Prostate gland (tissue), 2 donors: ENCODE results near the gene MMP23B. TPM values are rescaled to one million over a fixed set of nuclear protein-coding genes. Genes with fewer than 3 reads are reported as not detected.
A peak's percentile ranks its signal among the peaks of the same experiment; 100 is the strongest.
"Not testable (repeated sequence)": the region's sequence is repeated elsewhere in the genome, so short reads cannot be mapped to it uniquely, and the experiment has no call there.

Source experiments
- DNase-seq: peaks from one replicate; pipeline ENCODE4 v3.0.0-alpha.2; 2019; ENCODE audit warnings: low spot score
- H3K27ac ChIP-seq, 2 donors: fragments of 200-600 bp; sonication (generic); 2 replicates each; pipeline ENCODE4 v1.5.1; 2017 to 2019
- H3K27me3 ChIP-seq: fragments of 200-600 bp; sonication (generic); replicated peaks from 2 replicates; pipeline ENCODE4 v1.5.1; 2019; ENCODE audit not compliant: insufficient read depth
- H3K36me3 ChIP-seq, 2 donors: fragments of 200-600 bp; sonication (generic); 1 replicate in 1 of 2; 2 replicates in 1 of 2; pipeline versions ENCODE4 v1.5.1 to v1.8.1; 2017 to 2019
- H3K4me1 ChIP-seq: fragments of 200-600 bp; sonication (generic); replicated peaks from 2 replicates; pipeline ENCODE4 v1.5.1; 2019
- H3K4me3 ChIP-seq, 2 donors: fragments of 200-600 bp; sonication (generic); 2 replicates each; pipeline ENCODE4 v1.5.1; 2017 to 2019
- H3K9me3 ChIP-seq: fragments of 200-600 bp; sonication (generic); 2 replicates; pipeline ENCODE4 v1.5.1; 2017
- CTCF ChIP-seq, 4 experiments: fragments of 200-600 bp in 2 of 4; fragments of 450-650 bp in 2 of 4; sonication (generic) in 2 of 4; IDR thresholded peaks; 1 replicate in 3 of 4; 2 replicates in 1 of 4; pipeline ENCODE4 v1.5.1; 2016 to 2019; ENCODE audit warnings: antibody characterized with exemption in 4 of 4, mild to moderate bottlenecking in 2 of 4, moderate library complexity in 2 of 4
- POLR2A ChIP-seq: fragments of 450-650 bp; IDR thresholded peaks from one replicate; pipeline ENCODE4 v1.6.1; 2016; ENCODE audit warnings: antibody characterized with exemption, mild to moderate bottlenecking
- POLR2AphosphoS5 ChIP-seq: sonication (generic); formaldehyde crosslinking; IDR thresholded peaks from one replicate; pipeline ENCODE4 v1.6.1; 2017; ENCODE audit warnings: antibody characterized with exemption
- WGBS: methylation state at CpG from one replicate; pipeline ENCODE4 v1.1.5; 2018; 5-methylcytosine and 5-hydroxymethylcytosine counted together
- intact Hi-C: fragments of 100-400 bp; cut with DNase I; formaldehyde crosslinking; loops from one replicate; pipeline ENCODE4 v1.14.2; 2022
- total RNA-seq, 2 donors: library from RNA; depleted of rRNA; stranded (reverse); fragments of >200 nt; gene quantifications; one replicate each; pipeline ENCODE4 v1.1.0, GENCODE V29; 2016

Gene MMP23B
- total RNA-seq, 2 donors from 2014 or later, result 4.4 to 55.4 TPM

GRCh38 chr1:1593834-1594601 lies 38.0 kb upstream of the MMP23B start:
- DNase-seq, result no peak
- intact Hi-C loops, result no loop called here
- Histone ChIP-seq H3K9me3 (no peaks in the 10 kb centered on the region), H3K27me3 (peaks cover 1% of the 10 kb centered on the region), H3K36me3 (no peaks in the 10 kb centered on the region), H3K4me3 (no peak overlapping the region), H3K4me1 (no peaks in the 10 kb centered on the region), H3K27ac (no peak overlapping the region)
- no peak for TF ChIP-seq CTCF (IDR thresholded peaks at IDR 0.05)
- no peak for TF ChIP-seq POLR2AphosphoS5
- TF ChIP-seq POLR2A, result no peak
- 77% methylated on average over 24 of the region's 24 CpGs for WGBS

- intact Hi-C loops, result no loop called here
- WGBS, result 48% methylated on average over 10 of the region's 10 CpGs
- Histone ChIP-seq H3K27me3 (peaks cover 1% of the 10 kb centered on the region), H3K4me1 (no peaks in the 10 kb centered on the region), H3K9me3 (no peaks in the 10 kb centered on the region), H3K36me3 (no peaks in the 10 kb centered on the region), H3K4me3 (no peak overlapping the region), H3K27ac (no peak overlapping the region)
- DNase-seq, result no peak
- TF ChIP-seq POLR2AphosphoS5 (no peak), POLR2A (no peak), CTCF (IDR thresholded peaks at IDR 0.05) (no peak)
These were observed 37.2 kb upstream of the MMP23B start for GRCh38 chr1:1594602-1595260.

- H3K27me3 ChIP-seq, H3K27ac ChIP-seq, intact Hi-C loops, H3K36me3 ChIP-seq, H3K4me3 ChIP-seq, H3K4me1 ChIP-seq, DNase-seq, H3K9me3 ChIP-seq: not testable (repeated sequence)
- WGBS, result 82% methylated on average over 2 of the region's 2 CpGs
These were observed 36.6 kb upstream of the MMP23B start for GRCh38 chr1:1595341-1595740.

- Histone ChIP-seq H3K27ac (no peak overlapping the region), H3K27me3 (peaks cover 7% of the 10 kb centered on the region), H3K9me3 (no peaks in the 10 kb centered on the region), H3K4me3 (no peak overlapping the region), H3K4me1 (no peaks in the 10 kb centered on the region), H3K36me3 (no peaks in the 10 kb centered on the region)
- no peak for TF ChIP-seq POLR2A
- 32% methylated on average over 12 of the region's 12 CpGs for WGBS
- intact Hi-C loops, result no loop called here
- DNase-seq, result no peak
These were observed 35.3 kb upstream of the MMP23B start for GRCh38 chr1:1596493-1597274.

GRCh38 chr1:1597275-1597930 lies 34.6 kb upstream of the MMP23B start:
- Histone ChIP-seq H3K27ac (no peak overlapping the region), H3K4me1 (no peaks in the 10 kb centered on the region), H3K9me3 (no peaks in the 10 kb centered on the region), H3K27me3 (peaks cover 7% of the 10 kb centered on the region), H3K4me3 (no peak overlapping the region), H3K36me3 (no peaks in the 10 kb centered on the region)
- WGBS, result 15% methylated on average over 11 of the region's 16 CpGs
- intact Hi-C loops, result no loop called here
- peak in 1 of 4 experiments; percentile 28 for TF ChIP-seq CTCF (IDR thresholded peaks at IDR 0.05)
- TF ChIP-seq POLR2A, result no peak
- no peak for TF ChIP-seq POLR2AphosphoS5
- no peak for DNase-seq
